ENCODE data around the gene RHOT2.
"Not testable (repeated sequence)": the region's sequence is repeated elsewhere in the genome, so short reads cannot be mapped to it uniquely, and the experiment has no call there.

RHOT2 gene

DNA sequence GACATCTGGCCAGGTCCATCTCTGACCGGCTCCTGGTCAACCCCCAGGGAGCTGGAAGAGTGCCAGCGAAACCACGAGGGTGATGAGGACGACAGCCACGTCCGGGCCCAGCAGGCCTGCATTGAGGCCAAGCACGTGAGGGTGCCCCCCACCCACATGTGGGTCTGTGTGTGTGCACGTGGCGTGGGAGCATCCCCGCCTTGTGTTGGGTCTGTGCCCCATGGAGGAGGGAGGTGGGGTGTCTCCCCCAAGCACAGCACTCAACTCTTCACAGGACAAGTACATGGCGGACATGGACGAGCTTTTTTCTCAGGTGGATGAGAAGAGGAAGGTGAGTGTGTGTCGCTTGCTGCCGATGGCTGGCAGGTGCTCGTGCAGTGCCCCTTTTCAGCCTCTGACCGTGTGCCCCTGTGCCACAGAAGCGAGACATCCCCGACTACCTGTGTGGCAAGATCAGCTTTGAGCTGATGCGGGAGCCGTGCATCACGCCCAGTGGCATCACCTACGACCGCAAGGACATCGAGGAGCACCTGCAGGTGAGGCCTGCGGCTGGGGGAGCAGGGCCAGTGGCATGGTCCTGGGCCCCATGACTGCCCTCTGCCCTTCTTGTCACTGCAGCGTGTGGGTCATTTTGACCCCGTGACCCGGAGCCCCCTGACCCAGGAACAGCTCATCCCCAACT, 14.0 kb downstream of the RHOT2 start:
- no peak for DNase-seq (ENCODE audit: low read depth)

DNA sequence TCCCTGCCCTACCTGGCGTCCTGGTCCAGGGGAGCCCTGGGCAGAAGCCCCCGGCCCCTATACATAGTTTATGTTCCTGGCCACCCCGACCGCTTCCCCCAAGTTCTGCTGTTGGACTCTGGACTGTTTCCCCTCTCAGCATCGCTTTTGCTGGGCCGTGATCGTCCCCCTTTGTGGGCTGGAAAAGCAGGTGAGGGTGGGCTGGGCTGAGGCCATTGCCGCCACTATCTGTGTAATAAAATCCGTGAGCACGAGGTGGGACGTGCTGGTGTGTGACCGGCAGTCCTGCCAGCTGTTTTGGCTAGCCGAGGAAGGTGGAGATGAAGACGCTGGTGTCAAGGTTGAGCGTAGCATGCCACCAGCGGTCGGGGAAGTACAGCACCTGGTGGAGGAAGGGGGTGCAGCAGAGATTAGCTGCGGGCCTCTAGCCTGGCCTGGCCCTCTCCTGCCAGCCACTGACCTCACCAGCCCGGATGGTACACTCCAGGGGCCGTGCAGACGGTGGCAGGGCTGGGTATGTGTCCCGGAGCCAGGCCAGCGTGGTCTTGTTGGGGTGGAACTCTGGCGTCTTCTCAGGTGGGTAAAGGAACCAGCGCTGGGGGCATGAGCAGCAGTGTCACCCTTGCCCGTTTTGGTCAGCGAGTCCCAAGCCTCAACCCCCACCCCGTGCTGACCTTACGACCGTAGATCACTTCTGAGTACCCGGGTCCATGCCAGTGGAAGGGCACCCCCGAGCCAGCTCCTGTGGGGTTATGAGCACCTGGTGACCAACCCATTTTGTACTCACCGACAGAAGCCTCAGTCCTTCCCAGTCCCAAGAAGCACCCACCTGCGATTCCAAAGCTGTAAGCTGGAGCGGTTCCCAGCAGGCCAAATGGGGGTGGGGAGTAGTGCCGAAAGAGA, 14.8 kb downstream of the RHOT2 start:
- DNase-seq (ENCODE audit: low read depth), result no peak

DNA sequence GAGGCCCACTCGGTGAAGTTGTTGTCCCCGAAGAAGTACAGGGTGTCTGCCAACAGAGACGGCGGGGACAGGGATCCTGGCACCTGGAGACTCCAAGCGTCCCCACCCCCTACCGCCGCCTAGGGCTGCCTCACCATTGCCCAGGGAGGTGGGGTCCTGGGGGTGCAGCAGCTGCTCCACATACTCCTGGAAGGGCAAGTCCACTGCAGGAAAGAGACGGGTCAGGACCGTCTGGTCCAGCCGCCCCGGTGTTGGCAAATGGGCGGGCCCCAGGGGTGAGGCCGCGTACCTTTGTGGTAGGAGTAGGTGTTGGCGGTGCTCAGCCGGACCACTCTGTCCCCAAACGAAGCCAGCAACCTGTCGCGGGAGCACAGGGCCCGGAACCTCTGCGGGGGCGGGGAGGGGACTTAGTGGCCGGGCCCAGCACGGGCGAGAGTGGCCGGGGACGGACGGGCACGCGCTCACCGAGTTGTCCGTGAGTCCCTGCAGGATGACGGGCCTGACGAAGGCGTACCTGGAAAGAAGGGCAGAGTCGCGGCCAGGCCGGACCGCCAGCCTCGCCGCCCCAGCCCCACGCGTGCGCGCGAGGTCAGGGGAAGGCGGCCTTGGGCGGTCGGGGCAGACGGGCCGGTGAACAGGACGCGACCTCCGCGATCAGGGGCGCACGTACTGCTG, 15.6 kb downstream of the RHOT2 start:
- no peak for DNase-seq (ENCODE audit: low read depth)

DNA sequence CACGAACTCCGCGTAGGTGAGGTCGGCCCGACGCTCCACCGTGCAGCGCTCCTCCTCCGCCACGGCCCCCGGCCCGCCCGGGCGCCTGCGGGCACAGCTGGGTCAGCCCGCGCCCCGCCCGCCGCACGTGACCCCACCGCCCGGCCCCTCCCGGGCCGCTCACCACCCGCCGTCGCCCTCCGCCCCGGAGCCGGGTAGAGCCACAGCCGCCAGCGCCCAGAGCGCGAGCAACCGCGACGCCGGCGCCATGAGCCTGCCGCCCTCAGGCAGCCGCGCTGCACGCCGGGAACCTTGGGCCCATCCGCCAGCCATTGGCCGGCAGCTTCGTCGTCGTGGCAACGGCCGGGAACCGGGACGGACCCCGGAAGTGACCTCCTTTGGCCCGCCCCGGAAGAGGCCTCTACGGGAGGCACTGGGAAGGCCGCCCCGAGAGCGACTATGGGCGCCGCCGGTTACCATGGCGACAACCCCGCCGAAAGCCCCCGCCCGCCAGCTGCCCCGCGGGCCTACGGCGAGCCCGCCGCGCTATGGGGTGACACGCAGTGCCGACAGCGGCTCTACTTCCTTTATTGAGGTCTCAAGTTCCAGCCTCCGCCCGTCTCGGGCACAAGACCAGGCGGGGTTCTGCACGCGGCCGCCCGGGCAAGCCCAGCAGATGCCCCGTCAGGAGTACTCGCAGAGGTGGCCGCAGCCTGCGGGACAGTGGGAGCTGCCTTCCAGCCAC, 16.3 kb downstream of the RHOT2 start, which contains the start of gene JMJD8:
JMJD8 (minus strand) TSS at position 264 of the 724 bp plus-strand sequence; CDS start at position 249, 15 bp downstream.
- peak; percentile 77 for DNase-seq (ENCODE audit: low read depth)

DNA sequence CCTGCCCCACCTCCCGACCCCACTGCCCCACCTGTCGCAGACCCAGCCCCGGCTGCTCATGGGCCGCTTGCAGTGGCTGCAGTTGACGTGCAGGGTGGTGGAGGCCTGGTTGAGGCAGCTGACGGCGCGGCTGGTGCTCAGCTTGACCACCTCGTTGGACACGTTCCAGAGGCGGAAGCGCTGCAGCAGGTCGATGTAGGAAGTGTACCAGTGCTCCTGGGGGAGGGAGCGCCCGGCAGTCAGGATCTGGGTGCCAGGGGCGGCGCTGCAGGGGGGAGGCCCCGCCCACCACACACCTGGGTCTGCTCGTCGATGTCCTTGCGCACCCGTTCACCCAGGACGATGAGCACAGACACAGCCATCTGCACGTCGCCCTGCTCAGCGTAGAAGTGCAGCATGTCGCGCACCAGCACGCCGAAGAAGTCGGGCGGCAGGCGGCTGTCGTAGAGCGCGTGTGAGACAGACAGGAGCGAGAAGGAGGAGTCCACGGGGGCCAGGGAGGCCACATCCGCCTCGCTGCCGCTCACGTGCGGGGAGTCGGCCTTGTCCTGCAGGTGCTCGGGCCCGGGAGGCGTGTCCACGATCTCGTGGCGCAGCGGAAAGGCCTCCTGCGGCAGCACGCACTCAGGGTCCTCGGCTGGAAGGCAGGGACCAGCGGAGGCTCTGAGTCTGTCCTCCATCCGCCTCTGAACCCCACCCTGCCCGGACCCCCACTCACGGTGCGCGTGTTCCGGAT, 17.2 kb downstream of the RHOT2 start:
- DNase-seq (ENCODE audit: low read depth), result no peak

DNA sequence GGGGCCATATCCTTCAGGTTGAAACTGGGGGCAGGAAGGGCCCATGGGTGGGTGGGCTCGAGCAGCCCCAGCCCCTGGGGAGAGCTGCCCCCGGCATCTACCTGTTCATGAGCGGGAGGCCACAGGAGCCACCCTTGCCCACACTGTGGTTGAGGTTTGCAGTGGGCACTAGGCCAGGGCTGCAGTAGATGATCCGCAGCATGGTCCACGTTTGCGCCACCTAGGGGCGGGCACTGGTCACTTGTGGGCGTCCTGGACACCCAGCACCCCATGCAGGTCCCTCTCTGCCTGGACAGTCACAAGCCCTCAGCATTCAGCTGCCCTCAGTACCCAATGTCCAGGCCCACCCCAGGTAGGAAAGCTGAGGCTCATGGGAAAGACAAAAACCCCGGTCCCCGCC, 18.0 kb downstream of the RHOT2 start:
- DNase-seq (ENCODE audit: low read depth), result no peak

DNA sequence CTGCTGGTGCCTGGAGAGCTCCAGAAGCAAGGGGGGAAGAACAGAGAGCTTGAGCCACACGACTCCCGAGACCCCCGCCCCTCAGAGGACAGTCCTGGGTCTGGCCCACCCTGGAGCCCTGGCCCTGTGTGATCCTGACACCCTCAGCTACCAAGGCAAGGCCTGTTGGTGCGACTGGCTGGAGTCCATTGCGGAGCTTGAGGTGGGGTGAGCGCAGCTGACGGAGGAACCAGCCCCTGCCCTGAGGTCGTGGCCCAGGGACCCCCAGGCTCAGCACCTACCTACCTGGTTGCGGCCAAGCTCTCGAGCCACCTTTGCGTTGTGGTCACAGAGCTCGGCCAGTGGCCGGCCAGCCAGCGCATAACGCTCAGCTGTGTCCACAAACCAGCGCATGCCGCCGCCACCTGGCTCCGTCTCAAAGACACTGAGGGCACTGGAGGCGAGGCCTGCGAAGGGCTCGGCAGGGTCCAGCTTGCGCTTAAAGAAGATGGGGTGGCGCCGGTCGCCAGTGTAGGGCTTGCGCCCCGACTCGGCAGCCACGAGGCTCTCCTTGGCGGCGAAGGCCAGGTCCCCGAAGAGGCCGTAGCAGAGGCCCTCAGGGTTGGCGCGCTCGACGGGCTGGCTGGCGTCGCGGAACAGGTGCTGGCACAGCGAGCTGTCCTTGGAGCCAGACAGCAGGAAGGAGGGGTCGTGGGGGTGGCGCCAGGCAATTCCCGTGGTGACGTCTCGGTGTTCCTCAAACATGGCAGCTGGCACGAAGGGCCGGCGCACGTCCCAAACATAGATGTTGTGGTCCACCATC, 18.7 kb downstream of the RHOT2 start:
- DNase-seq (ENCODE audit: low read depth), result no peak

DNA sequence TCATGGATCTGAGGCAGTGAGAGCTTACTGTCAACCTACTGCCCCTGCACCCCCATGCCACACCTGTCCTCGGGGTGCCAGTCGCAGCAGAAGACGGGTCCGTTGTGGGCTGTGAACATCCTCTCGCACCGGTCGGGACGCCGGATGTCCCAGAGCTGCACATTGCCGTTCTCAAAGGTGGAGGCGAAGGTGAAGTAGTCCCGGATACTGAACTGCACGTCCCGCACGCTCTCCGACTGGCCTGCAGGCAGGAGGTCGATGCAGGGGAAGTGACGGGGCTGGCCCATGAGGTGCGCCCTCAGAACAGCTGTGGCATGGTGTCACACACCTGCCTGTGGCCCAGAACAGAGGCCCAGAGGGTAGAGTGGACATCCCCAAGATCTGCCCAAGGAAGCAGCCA, 19.6 kb downstream of the RHOT2 start:
- no peak for DNase-seq (ENCODE audit: low read depth)

DNA sequence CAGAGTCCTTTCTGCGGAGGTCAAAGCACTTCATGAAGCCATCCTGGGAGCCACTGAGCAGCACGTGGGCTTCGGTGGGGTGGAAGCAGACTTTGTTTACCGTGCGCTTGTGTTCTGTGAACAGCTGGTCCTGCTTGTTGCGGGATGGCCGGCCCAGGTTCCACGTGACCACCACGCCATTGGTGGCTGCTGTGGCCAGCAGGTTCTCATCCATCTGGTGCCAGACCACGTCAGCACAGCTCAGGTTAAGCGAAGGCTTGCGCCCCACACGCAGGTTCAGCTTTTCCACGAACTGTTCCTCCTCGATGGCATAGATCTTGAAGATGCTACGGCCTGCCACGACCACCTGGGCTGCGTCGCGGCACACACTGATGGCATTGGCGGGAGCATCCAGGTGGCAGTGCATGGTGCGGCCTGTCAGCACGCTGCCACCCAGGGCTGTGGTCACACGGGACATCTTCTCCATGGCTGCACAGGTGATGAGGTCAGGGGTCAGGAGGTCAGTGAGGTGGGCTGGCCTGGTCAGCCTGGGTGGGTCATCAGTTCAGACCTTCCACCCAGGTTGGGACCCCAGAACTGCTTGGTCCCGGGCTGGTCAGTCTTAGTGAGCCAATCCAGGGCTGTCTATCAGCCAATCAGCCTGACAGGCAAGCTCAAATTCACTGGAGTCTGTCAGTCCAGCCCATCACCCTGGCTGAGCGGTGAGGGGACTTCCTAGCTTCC, 21.4 kb downstream of the RHOT2 start:
- DNase-seq (ENCODE audit: low read depth), result no peak

DNA sequence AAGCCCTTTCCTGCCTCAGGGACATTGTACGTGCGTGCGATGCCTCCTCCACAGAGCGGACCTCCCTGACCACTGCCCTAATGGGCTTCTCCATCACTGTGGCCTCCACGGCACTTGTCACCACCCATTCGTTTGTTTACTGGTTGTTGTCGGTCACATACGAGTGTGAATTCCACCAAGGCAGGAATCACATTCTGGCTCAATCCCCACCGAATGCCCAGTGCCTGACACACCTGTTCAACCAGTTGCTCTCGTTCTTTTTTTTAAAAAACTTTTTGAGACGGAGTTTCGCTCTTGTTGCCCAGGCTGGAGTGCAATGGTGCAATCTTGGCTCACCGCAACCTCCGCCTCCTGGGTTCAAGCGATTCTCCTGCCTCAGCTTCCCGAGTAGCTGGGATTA, 23.3 kb downstream of the RHOT2 start:
- not testable (repeated sequence) for DNase-seq (ENCODE audit: low read depth)

DNA sequence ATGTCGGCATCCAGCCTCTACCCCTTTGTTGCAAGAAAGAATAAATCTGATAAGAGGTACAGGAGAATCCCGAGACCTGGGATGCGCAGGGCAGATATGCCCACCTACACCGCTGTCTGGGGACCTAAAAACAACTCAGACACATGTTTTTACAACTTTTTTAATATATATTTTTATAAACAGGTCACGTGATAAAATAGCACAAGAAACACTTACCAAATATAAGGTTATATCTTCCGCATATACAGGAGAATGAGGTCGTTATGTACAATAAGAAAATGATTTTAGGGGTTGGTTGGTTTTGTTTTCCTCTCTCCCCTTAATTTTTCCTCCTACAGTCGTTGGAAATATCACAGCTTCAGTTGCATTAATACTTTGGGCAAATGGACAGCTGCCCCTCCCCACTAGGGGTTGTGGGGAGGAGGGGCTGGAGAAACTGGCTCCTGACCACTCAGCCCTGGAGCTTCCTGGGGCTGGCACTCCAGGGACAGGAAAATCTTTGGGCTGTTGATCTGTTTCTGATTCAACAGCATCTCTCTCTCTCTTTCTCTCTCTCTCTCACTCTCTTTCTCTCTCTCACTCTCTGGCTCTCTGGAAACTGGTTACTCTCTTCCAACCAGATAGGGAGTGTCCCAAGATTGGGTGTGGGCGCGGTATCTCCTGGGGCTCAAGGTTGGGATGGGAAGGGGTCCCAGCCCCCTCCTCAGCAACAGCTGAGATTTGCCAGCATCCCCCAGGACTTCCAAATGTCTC, 24.6 kb downstream of the RHOT2 start:
- DNase-seq (ENCODE audit: low read depth), result no peak

DNA sequence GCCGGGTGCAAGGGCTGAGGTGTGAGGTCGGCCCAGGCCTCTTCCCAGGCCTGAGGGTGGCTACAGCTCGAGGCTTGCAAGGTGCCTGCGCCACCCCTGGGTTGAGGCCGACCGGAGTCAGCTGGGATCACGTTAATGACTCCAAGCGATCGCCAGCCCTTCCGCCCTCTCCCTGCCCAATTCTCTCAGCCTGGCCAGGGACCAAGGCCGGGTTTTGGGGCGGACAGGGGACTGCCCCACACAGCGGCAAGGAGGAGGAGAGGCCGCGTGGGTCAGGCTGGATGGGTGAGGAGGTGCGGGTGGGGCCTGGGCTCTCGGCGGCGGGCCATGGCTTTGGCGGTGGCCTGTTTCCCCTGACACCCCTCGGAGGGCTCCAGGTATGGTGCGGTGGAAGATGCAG, 25.4 kb downstream of the RHOT2 start:
- DNase-seq (ENCODE audit: low read depth), result no peak

DNA sequence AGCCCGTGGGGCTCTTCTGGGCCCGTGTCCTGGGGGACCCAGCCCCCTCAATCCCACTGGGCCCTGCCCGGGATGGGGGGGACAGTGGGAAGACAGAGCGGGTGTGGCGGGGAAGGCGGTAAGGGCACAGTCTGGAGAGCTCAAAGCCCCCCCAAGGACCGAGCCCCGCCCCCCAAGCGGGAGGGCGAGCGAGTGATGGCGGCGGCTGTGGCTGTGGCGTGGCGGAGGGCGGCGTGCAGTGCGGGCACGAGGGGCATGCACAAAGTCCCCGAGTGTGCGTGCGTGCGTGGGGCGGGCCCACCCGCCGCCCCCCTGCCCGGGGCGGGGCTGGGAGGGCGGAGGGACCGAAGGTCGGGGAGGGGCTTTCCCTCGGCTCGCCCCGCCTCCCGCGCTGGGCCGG, 25.8 kb downstream of the RHOT2 start:
- no peak for DNase-seq (ENCODE audit: low read depth)

DNA sequence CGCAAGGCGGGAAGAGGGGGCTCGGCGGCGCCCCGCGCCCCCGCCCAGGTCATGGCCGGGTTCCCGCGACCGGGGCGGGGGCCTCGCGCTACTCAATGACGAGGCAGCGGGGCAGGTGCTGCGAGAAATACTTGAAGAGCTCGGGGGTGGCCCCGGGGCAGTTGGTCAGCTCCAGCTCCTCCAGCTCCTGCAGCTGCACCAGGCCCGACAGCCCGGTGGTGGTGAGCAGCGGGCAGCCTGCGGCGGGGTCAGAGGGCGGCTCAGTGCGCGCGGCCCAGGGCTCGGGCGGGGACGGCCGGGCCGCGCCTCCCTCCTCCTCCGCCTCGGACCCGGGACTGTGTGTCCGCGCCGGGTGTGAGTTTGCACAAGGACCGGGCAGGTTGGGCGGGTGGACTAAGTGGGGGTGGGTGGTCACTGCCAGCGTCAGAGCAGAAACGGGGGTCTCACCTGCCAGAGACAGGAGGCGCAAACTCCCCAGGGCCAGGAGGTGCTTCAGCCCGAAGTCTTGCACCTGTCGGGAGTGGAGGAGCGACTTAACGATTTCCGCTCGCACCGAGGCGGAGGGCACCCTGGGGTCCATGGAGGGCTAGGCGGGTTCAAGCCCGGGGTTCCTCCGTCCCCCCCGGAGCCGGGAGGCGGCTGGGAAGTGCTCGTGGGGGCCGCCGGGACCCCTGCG, 26.4 kb downstream of the RHOT2 start:
- no peak for DNase-seq (ENCODE audit: low read depth)

DNA sequence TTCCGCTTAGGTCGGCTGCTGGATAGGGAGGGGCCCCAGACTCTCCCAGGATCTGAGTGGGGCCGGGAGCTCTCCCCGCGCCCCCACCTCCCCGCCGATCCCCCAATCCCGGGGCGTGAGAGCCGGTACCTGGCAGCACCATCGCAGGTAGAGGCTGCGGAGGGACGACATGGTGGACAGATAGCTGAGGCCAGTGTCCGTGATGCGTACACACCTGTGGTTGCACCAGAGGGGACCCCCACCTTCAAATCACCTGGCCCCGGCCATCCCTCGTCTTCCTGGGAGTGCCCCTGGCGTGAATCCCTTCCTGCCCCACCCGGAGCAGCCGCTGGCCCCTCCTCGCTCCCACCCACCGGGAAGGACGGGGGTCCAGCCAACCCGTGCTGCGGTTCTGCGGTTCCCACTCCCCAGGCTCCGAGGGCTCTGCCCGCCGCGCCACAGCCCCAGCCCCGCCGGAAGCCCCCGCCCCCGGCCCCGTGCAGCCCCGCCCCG, 27.0 kb downstream of the RHOT2 start:
- DNase-seq (ENCODE audit: low read depth), result no peak

DNA sequence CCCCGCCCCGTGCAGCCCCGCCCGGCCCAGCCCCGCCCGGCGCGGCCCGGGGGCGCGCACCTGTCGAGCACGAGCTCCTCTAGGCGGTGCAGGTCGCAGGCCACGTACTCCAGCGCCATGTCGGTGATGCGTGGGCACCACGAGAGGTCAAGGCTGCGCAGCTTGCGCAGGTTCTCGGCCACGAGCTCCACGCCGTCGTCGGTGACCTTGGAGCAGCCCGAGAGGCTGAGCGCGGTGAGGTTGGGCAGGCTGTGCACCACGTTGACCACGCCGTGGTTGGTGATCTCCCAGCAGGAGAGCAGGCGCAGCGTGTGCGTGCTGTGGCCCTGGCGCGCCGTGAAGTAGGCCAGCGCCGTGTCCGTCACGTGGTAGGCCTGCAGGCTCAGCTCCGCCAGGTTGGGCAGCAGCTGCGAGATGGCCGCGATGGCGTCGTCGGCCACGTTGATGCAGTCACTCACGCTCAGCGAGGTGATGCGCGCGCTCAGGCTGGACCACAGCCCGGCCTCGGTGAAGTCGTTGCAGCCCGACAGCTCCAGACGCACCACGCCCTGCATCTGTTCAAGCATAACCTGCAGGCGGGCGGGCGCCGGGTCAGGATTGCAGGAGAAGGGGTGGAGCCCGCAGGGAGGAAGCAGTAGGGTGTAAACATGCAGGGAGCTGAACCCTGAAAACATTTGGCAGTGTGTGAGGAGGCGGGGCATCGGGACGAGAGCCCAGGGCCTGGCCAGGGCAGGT, 27.6 kb downstream of the RHOT2 start:
- no peak for DNase-seq (ENCODE audit: low read depth)

DNA sequence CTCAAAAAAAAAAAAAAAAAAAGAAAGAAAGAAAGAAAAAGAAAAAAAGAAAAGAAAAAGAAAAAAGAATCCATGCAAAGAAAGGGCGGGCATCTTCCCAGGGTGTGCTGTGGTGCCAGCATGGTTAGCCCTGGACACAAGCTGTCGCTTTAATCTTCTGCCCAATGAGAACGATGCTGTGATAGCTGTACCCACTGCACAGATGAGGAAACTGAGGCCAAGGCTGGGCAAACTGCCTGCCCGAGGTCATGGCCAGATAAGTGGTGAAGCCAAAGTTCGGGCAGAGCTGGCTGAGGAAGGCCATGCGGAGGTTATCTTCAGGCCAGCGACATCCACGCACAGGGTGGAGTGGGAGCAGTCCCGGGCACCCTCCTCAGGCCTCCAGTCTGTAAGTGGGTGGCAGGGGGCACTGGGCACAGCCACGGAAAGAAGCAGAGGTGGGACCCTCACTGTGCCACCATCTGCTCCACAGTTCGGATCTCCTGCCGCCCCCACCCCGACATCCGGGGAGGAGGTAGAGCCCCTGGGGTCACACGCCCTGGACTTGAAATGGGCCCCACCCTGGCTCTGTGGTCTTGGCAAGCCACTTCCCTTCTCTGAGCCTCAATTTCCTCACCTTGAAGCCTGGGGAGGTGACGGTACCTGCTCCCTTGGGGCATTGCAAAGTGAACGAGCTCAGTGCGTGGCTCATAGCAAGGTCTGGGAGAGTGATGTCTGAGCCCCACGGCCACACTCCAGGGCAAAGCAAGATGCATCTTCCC, 31.2 kb downstream of the RHOT2 start:
- DNase-seq (ENCODE audit: low read depth), result no peak

Data from CMK (cell line).